Heart left ventricle (tissue), 16 donors: ENCODE results near the gene RARS2. TPM values are rescaled to one million over a fixed set of nuclear protein-coding genes. Genes with fewer than 3 reads are reported as not detected.
"Not testable (repeated sequence)": the region's sequence is repeated elsewhere in the genome, so short reads cannot be mapped to it uniquely, and the experiment has no call there.

Experiments
- ATAC-seq, 4 donors: fragments of 200-7000 bp; cut with Tn5 transposase; one replicate each; pipeline ENCODE4 v1.9.1; 2020 to 2022; ENCODE audit warnings: moderate library complexity in 4 of 4, mild to moderate bottlenecking in 3 of 4, moderate number of reproducible peaks in 1 of 4
- DNase-seq, 5 donors: peaks; one replicate each; pipeline ENCODE4 v3.0.0-alpha.2; 2020
- H3K27ac ChIP-seq, 12 donors: fragments of 200-600 bp; sonication (generic) in 4 of 12; one replicate each; pipeline versions ENCODE4 v1.5.0 to v1.8.0; 2016 to 2022; ENCODE audit warnings: mild to moderate bottlenecking in 2 of 12
- H3K27me3 ChIP-seq, 9 donors: fragments of 200-600 bp; sonication (generic) in 2 of 9; one replicate each; pipeline versions ENCODE4 v1.5.1 to v1.8.0; 2016 to 2022; ENCODE audit warnings: mild to moderate bottlenecking in 3 of 9
- H3K36me3 ChIP-seq, 9 donors: fragments of 200-600 bp; sonication (generic) in 2 of 9; one replicate each; pipeline versions ENCODE4 v1.5.0 to v1.8.0; 2018 to 2022; ENCODE audit warnings: mild to moderate bottlenecking in 2 of 9
- H3K4me1 ChIP-seq, 12 donors: fragments of 200-600 bp; sonication (generic) in 4 of 12; one replicate each; pipeline versions ENCODE4 v1.5.0 to v1.8.0; 2016 to 2022; ENCODE audit warnings: mild to moderate bottlenecking in 3 of 12
- H3K4me3 ChIP-seq, 12 donors: fragments of 200-600 bp; sonication (generic) in 4 of 12; one replicate each; pipeline versions ENCODE4 v1.5.0 to v1.8.0; 2017 to 2022; ENCODE audit warnings: mild to moderate bottlenecking in 9 of 12, moderate library complexity in 4 of 12
- H3K9me3 ChIP-seq, 12 donors: fragments of 200-600 bp; sonication (generic) in 4 of 12; one replicate each; pipeline versions ENCODE4 v1.5.0 to v1.8.0; 2016 to 2022; ENCODE audit warnings: mild to moderate bottlenecking in 1 of 12
- CTCF ChIP-seq, 12 donors: fragments of 200-600 bp; sonication (generic) in 4 of 12; IDR thresholded peaks; one replicate each; pipeline versions ENCODE4 v1.5.0 to v1.8.0; 2018 to 2022; ENCODE audit warnings: antibody characterized with exemption in 12 of 12, mild to moderate bottlenecking in 5 of 12
- POLR2A ChIP-seq, 2 donors: fragments of 450-650 bp; IDR thresholded peaks; one replicate each; pipeline ENCODE4 v1.6.1; 2017; ENCODE audit warnings: antibody characterized with exemption in 2 of 2, mild to moderate bottlenecking in 2 of 2, moderate library complexity in 2 of 2
- WGBS, 4 donors: extraction: QIAGEN DNeasy Blood & Tissue Kit in 2 of 4; methylation state at CpG; one replicate each; pipeline versions ENCODE4 v1.1.5 to v1.1.7; 2013 to 2018; 5-methylcytosine and 5-hydroxymethylcytosine counted together
- intact Hi-C, 10 donors: fragments of 100-400 bp; cut with DNase I; formaldehyde crosslinking; loops; one replicate each; pipeline versions ENCODE4 v1.11.1 to v1.14.2; 2022
- polyA plus RNA-seq, 2 donors: library from polyadenylated mRNA; stranded (reverse); fragments of 200-250 nt; gene quantifications; one replicate each; pipeline ENCODE4 v1.2.3, GENCODE V29; 2013
- total RNA-seq, 9 donors: library from RNA; depleted of rRNA in 2 of 9; stranded (reverse); fragments of >200 nt in 2 of 9; fragmentation: NEBNext Ultra II Directional in 3 of 9; extraction: Animal tissue kit (Norgen Biotek cat#: 25700) in 3 of 9; gene quantifications; one replicate each; pipeline versions ENCODE4 v1.1.0 to v1.2.4, GENCODE V29; 2016 to 2023
- donor health status: ischemic (EF 13 %, LVEDD 7.1; RV severe dilation, severe dysfunction).
- donor health status: healthy with polysubstance abuse.
- donor health status: DM: no; HTN: yes; CAD: no.
- donor health status: DM: no; HTN: no; CAD: no.
- donor health status: ischemic (EF 25% LVEDD 6.9; RV normal size, moderate dysfunction).
- donor health status: ischemic (EF 25% LVEDD 5.7; RV mildly dilated, moderate dysfunction).
- donor health status: healthy.
- donor health status: DM: yes; HTN: yes; CAD: no.
- donor health status: ischemic (EF 35%, LVEDD 5.7; RV mildly dilated, moderate dysfunction).
- donor health status: nonischemic (EF 11% LVEDD 7.7; RV severe dilation, severe dysfunction).
- donor health status: DM: yes; HTN: yes; CAD: no.
- donor health status: PGD.
- donor health status: ischemic (EF 29% LVEDD 5.4; RV normal size, mild dysfunction).
- donor health status: nonischemic (EF 23%, LVEDD 6.1; RV moderate dilation, normal function).

RARS2 gene
- total and polyA plus RNA-seq, 11 donors, result 10.2 to 24.2 (median 20.3) TPM

GRCh38 chr6:87494761-87495422 is 94.9 kb downstream of the RARS2 start:
- no peak for DNase-seq
- Histone ChIP-seq H3K4me3 (no peak overlapping the region), H3K27ac (no peak overlapping the region), H3K27me3 (no peaks in the 10 kb centered on the region), H3K4me1 (peaks cover 0 to 6% (median 0%) of the 10 kb centered on the region in 12 donors), H3K36me3 (peaks cover 0 to 36% (median 22%) of the 10 kb centered on the region in 9 donors), H3K9me3 (no peaks in the 10 kb centered on the region)
- ATAC-seq, result no peak
- intact Hi-C loops, result no loop called here
- TF ChIP-seq POLR2A (IDR thresholded peaks at IDR 0.05) (no peak), CTCF (IDR thresholded peaks at IDR 0.05) (no peak)
- 98 to 100% (median 98%) methylated on average over 8 of the region's 8 CpGs for WGBS, 4 donors

DNA sequence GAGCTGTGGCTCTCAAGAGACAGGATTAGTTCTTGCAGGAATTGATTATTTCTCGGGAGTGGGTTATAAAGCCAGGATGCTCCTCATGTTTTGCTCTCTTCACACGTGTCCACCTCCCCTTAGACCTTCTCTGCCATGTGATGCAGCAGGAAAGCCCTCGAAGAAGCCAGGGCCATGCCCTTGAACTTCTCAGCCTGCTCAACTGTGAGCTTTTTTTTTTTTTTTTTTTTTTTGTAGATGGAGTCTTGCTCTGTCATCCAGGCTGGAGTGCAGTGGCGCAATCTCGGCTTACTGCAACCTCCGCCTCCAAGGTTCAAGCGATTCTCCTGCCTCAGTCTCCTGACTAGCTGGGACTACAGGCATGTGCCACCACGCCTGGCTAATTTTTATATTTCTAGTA is 100.5 kb downstream of the RARS2 start:
- H3K27ac ChIP-seq, H3K9me3 ChIP-seq, intact Hi-C loops, H3K27me3 ChIP-seq, H3K4me3 ChIP-seq, H3K4me1 ChIP-seq, ATAC-seq, DNase-seq: not testable (repeated sequence)
- peaks cover 0 to 33% (median 17%) of the 10 kb centered on the region in 9 donors for H3K36me3 ChIP-seq
- 91 to 95% (median 94%) methylated on average over 8 of the region's 8 CpGs for whole genome bisulfite sequencing, 4 donors

- ATAC-seq, result no peak
- TF ChIP-seq CTCF (IDR thresholded peaks at IDR 0.05), result no peak
- TF ChIP-seq POLR2A (IDR thresholded peaks at IDR 0.05), result no peak
- H3K4me3 ChIP-seq, result no peak overlapping the region
- 75 to 88% (median 81%) methylated on average over 4 of the region's 4 CpGs for WGBS, 4 donors
- peaks cover 0 to 8% (median 0%) of the 10 kb centered on the region in 12 donors for H3K4me1 ChIP-seq
- no peak overlapping the region for H3K27ac ChIP-seq
- intact Hi-C loops, result no loop called here
- H3K36me3 ChIP-seq, result peaks cover 0 to 24% (median 11%) of the 10 kb centered on the region in 9 donors
- no peaks in the 10 kb centered on the region for H3K9me3 ChIP-seq
- no peaks in the 10 kb centered on the region for H3K27me3 ChIP-seq
- no peak for DNase-seq
These were observed 102.2 kb downstream of the RARS2 start for GRCh38 chr6:87487555-87487954.

DNA sequence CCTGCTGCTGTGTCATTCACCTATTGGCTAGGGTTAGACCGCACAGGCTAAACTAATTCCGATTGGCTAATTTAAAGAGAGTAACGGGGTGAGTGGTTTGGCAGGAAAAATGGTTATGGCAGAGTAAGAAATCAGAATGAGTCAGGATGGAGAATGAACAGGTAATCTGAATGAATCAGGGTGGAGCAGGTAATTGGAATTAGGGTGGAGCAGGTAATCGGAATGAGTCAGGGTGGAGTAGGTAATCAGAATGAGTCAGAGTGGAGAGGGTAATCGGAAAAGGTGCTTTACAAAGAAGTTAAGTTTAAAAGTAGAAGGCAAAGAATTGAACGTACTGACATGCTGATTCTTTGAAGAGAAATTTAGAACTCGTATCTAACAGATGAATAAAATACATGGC is 105.3 kb downstream of the RARS2 start:
- H3K4me3 ChIP-seq, result no peak overlapping the region
- intact Hi-C loops, result no loop called here
- H3K27ac ChIP-seq, result no peak overlapping the region
- no peaks in the 10 kb centered on the region for H3K27me3 ChIP-seq
- TF ChIP-seq POLR2A (IDR thresholded peaks at IDR 0.05), result no peak
- TF ChIP-seq CTCF (IDR thresholded peaks at IDR 0.05), result no peak
- H3K4me1 ChIP-seq, result peaks cover 0 to 15% (median 0%) of the 10 kb centered on the region in 12 donors
- no peak for DNase-seq
- 95 to 96% (median 96%) methylated on average over 7 of the region's 7 CpGs for WGBS, 4 donors
- ATAC-seq, result no peak
- no peaks in the 10 kb centered on the region for H3K9me3 ChIP-seq
- H3K36me3 ChIP-seq, result peaks cover 0 to 7% (median 3%) of the 10 kb centered on the region in 9 donors

GRCh38 chr6:87483929-87484328 is 105.9 kb downstream of the RARS2 start:
- Histone ChIP-seq H3K4me3 (no peak overlapping the region), H3K36me3 (peaks cover 0 to 7% (median 5%) of the 10 kb centered on the region in 9 donors), H3K27me3 (no peaks in the 10 kb centered on the region), H3K27ac (no peak overlapping the region), H3K9me3 (no peaks in the 10 kb centered on the region), H3K4me1 (peaks cover 0 to 15% (median 0%) of the 10 kb centered on the region in 12 donors)
- TF ChIP-seq CTCF (IDR thresholded peaks at IDR 0.05) (peak in 4 of 12 donors; percentile 6 to 39 (median 30)), POLR2A (IDR thresholded peaks at IDR 0.05) (no peak)
- DNase-seq (no peak), ATAC-seq (no peak)
- intact Hi-C loops, result no loop called here
- WGBS, 4 donors, result 76 to 85% (median 81%) methylated on average over 9 of the region's 9 CpGs
